ENCODE data around the gene PEX3.

Gene PEX3

DNA sequence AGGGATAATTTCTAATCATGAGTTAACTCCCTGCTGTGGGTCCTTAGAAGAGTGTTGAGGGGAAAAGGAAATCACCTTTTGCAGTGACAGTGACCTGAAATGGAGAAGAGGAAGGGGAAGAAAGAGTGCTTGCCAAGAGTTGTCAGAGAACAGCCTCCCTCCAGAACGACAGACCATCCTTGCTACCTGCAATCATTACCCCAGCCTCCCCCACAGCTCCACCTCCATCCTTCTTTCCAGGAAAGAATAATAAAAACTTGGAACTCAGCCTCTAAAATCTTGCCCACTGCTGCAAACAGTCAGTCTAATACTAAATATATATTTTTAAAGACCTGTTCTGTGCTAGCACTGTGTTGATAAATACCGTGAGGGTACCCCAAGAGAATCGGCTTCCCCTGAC, 89.6 kb downstream of the PEX3 start:
- DNase-seq, result no peak
